Upper lobe of right lung (tissue), 1 donor: ENCODE results near the gene NAP1L5. TPM values are rescaled to one million over a fixed set of nuclear protein-coding genes. Genes with fewer than 3 reads are reported as not detected.

ENCODE experiments used
- ATAC-seq: fragments of 200-7000 bp; cut with Tn5 transposase; one replicate; pipeline ENCODE4 v1.9.1; 2020; ENCODE audit warnings: mild to moderate bottlenecking, moderate library complexity
- DNase-seq: peaks from one replicate; pipeline ENCODE4 v3.0.0-alpha.2; 2020
- H3K27ac ChIP-seq: fragments of 200-600 bp; one replicate; pipeline ENCODE4 v1.8.0; 2022
- H3K27me3 ChIP-seq: fragments of 200-600 bp; one replicate; pipeline ENCODE4 v1.8.0; 2022; ENCODE audit warnings: mild to moderate bottlenecking
- H3K36me3 ChIP-seq: fragments of 200-600 bp; one replicate; pipeline ENCODE4 v1.8.0; 2022
- H3K4me1 ChIP-seq: fragments of 200-600 bp; one replicate; pipeline ENCODE4 v1.8.0; 2022
- H3K4me3 ChIP-seq: fragments of 200-600 bp; one replicate; pipeline ENCODE4 v1.8.0; 2022; ENCODE audit warnings: mild to moderate bottlenecking
- H3K9me3 ChIP-seq: fragments of 200-600 bp; one replicate; pipeline ENCODE4 v1.8.0; 2022
- intact Hi-C: fragments of 100-400 bp; cut with DNase I; formaldehyde crosslinking; loops from one replicate; pipeline ENCODE4 v1.11.0; 2022
- total RNA-seq: library from RNA; stranded (reverse); fragmentation: NEBNext Ultra II Directional; extraction: Animal tissue kit (Norgen Biotek cat#: 25700); gene quantifications from one replicate; pipeline ENCODE4 v1.2.1, GENCODE V29; 2021
- TF ChIP-seq, protein P1 (sequence below): fragments of 200-600 bp; IDR thresholded peaks from one replicate; pipeline ENCODE4 v1.8.0; 2022; ENCODE audit warnings: antibody characterized with exemption
- donor health status: DM: no; HTN: yes; CAD: no; lungs with severe emphysema.

Gene NAP1L5
- total RNA-seq, 1 donor from 2014 or later: 3.2 TPM

DNA sequence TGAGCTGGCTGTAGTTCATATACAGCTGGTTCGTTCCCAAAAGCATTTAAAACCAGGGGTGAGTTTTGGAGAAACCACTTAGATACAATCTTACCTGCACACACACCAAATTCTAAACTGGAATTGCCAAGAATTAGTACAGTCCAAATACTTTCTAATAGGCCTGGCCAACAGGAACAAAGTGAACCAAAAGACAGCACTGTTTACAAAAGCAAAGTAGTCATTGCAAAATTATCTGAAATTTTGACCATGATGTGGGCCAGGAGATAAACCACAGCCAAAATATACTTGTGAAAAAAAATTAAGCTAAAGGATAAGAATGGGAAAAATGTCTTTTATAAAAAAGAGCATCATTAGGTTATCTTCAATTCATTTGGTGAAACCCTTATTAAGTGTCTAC, 37.9 kb upstream of the NAP1L5 start:
- H3K36me3 ChIP-seq: peaks cover 33% of the 10 kb centered on the region
- H3K27me3 ChIP-seq: no peaks in the 10 kb centered on the region
- H3K4me1 ChIP-seq: peaks cover 39% of the 10 kb centered on the region
- DNase-seq: no peak
- H3K27ac ChIP-seq: no peak overlapping the region
- no peaks in the 10 kb centered on the region for H3K9me3 ChIP-seq
- TF ChIP-seq, protein P1, sequence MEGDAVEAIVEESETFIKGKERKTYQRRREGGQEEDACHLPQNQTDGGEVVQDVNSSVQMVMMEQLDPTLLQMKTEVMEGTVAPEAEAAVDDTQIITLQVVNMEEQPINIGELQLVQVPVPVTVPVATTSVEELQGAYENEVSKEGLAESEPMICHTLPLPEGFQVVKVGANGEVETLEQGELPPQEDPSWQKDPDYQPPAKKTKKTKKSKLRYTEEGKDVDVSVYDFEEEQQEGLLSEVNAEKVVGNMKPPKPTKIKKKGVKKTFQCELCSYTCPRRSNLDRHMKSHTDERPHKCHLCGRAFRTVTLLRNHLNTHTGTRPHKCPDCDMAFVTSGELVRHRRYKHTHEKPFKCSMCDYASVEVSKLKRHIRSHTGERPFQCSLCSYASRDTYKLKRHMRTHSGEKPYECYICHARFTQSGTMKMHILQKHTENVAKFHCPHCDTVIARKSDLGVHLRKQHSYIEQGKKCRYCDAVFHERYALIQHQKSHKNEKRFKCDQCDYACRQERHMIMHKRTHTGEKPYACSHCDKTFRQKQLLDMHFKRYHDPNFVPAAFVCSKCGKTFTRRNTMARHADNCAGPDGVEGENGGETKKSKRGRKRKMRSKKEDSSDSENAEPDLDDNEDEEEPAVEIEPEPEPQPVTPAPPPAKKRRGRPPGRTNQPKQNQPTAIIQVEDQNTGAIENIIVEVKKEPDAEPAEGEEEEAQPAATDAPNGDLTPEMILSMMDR: no peak
- intact Hi-C loops: no loop called here
- ATAC-seq: no peak
- H3K4me3 ChIP-seq: no peak overlapping the region

DNA sequence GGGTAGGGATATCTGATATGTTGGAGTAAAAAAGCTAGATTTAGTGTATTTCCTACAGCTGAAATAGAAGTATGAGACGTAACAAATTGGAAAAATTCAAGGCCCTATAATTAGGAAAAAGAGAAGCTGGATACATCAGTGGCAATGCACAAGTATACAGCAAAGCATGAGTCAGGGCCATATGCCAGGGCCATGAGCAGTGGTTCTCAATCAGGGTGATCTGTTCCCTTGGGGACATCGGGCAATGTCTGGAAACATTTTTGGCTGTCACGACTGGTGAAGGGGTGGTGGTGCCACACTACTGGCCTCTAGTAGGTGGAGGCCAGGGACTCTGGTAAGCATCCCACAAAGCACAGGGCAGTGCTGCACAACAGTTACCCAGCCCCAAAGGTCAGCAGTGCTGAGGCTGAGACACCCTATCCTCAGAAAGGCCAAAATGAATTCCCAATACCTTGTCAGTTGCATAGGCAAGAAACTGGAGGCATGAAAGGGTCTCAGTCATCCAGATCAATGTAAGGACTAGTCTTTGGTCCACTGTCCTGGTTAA, 36.8 kb upstream of the NAP1L5 start:
- TF ChIP-seq, protein P1: no peak
- Histone ChIP-seq H3K27me3 (no peaks in the 10 kb centered on the region), H3K4me3 (no peak overlapping the region), H3K4me1 (peaks cover 39% of the 10 kb centered on the region), H3K27ac (no peak overlapping the region), H3K9me3 (no peaks in the 10 kb centered on the region), H3K36me3 (peaks cover 44% of the 10 kb centered on the region)
- ATAC-seq (no peak), DNase-seq (no peak)
- intact Hi-C loops: no loop called here

DNA sequence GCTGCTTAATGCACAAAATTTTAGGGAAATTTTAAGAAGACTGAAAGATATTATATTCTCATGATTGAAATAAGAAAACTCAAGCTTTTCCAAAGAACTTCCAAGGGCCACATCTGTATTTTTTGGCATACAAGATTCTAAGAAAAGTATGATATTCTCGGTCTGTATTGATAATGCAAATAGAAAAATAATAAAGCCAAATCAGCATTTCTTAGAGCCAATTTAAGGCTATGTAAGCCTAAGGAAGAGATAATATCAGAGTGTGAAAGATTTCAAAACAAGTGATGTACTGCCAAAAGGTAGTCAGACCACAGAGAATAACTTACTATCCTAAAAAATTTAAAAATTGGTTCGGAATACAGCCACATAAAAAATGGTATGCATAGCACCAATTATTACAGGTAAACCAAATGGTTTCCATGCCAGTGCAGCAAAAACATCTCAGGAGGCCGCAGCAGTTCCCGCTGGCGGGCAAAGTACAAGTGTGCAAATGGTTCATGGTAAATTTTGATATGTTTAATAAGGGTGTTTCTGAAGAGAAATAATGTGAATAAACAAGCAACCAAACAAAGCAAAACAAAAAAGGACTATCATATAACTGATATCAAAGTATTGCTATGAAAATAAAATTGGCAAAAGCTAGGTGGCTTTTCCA, 35.2 kb upstream of the NAP1L5 start:
- TF ChIP-seq, protein P1: no peak
- H3K36me3 ChIP-seq: peaks cover 48% of the 10 kb centered on the region
- no peaks in the 10 kb centered on the region for H3K9me3 ChIP-seq
- H3K27me3 ChIP-seq: no peaks in the 10 kb centered on the region
- intact Hi-C loops: no loop called here
- H3K4me1 ChIP-seq: peaks cover 30% of the 10 kb centered on the region
- no peak overlapping the region for H3K4me3 ChIP-seq
- DNase-seq (no peak), ATAC-seq (no peak)
- H3K27ac ChIP-seq: no peak overlapping the region

DNA sequence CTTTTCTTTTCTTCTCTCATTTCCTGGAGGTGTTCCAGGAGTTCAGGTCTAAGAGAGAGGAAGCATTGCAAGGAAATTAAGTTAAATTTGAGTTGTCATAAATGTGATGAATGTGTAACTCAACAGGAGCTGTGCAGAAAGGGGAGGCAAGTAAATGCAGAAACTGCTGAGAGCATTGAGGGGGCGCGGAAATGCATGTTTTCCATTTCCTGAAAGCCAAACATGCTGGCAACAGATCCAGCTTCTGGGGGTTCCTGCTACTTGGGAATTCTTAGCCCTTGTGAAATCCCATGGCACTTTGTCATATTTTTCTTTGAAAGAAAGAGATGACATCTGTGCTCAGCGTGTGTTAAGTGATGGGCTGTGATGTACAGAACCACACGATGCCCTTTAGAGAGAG, 33.8 kb upstream of the NAP1L5 start:
- H3K4me1 ChIP-seq: peaks cover 17% of the 10 kb centered on the region
- no peak overlapping the region for H3K4me3 ChIP-seq
- DNase-seq (no peak), ATAC-seq (no peak)
- intact Hi-C loops: no loop called here
- no peaks in the 10 kb centered on the region for H3K27me3 ChIP-seq
- TF ChIP-seq, protein P1: no peak
- H3K27ac ChIP-seq: no peak overlapping the region
- no peaks in the 10 kb centered on the region for H3K9me3 ChIP-seq
- H3K36me3 ChIP-seq: peaks cover 62% of the 10 kb centered on the region

DNA sequence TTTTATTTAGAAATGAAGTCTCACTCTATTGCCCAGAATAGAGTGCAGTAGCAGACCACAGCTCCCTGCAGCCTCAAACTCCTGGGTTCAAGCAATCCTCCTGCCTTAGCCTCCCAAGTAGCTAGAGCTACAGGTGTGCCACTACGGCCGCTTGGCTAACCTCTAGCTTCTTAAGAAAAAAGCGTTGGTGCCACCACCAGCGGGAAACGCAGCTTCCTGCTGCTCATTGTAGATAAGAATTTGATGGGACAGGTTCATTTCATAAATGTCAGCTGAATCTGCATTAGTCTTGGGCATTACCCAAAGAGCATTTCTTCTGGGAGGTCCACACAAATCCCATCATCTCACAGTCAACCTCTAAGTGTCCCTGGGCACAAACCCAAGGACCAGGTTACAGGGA, 33.2 kb upstream of the NAP1L5 start:
- peaks cover 17% of the 10 kb centered on the region for H3K4me1 ChIP-seq
- intact Hi-C loops: no loop called here
- H3K27me3 ChIP-seq: no peaks in the 10 kb centered on the region
- DNase-seq (no peak), ATAC-seq (no peak)
- peaks cover 67% of the 10 kb centered on the region for H3K36me3 ChIP-seq
- H3K4me3 ChIP-seq: no peak overlapping the region
- H3K27ac ChIP-seq: no peak overlapping the region
- H3K9me3 ChIP-seq: no peaks in the 10 kb centered on the region
- TF ChIP-seq, protein P1: no peak
